Ovary (tissue), 3 donors: Measurements from ENCODE around the gene C1QA.

Experiments used
- EP300 ChIP-seq: sonication (generic); formaldehyde crosslinking; IDR thresholded peaks from one replicate; pipeline ENCODE4 v1.6.1; 2017; ENCODE audit warnings: antibody characterized with exemption
- POLR2A ChIP-seq: fragments of 450-650 bp; IDR thresholded peaks from one replicate; pipeline ENCODE4 v1.6.1; 2017; ENCODE audit warnings: antibody characterized with exemption, mild to moderate bottlenecking, moderate library complexity
- TF ChIP-seq, protein P1 (sequence below), 3 donors: fragments of 450-650 bp in 2 of 3; fragments of 200-600 bp in 1 of 3; IDR thresholded peaks; one replicate each; pipeline versions ENCODE4 v1.5.1 to v1.8.0; 2016 to 2022; ENCODE audit warnings: antibody characterized with exemption in 3 of 3, mild to moderate bottlenecking in 1 of 3
- donor health status: DM: no; HTN: no; CAD: no.

GRCh38 chr1:22688466-22688865 is 52.0 kb downstream of the C1QA start:
- TF ChIP-seq, protein P1, sequence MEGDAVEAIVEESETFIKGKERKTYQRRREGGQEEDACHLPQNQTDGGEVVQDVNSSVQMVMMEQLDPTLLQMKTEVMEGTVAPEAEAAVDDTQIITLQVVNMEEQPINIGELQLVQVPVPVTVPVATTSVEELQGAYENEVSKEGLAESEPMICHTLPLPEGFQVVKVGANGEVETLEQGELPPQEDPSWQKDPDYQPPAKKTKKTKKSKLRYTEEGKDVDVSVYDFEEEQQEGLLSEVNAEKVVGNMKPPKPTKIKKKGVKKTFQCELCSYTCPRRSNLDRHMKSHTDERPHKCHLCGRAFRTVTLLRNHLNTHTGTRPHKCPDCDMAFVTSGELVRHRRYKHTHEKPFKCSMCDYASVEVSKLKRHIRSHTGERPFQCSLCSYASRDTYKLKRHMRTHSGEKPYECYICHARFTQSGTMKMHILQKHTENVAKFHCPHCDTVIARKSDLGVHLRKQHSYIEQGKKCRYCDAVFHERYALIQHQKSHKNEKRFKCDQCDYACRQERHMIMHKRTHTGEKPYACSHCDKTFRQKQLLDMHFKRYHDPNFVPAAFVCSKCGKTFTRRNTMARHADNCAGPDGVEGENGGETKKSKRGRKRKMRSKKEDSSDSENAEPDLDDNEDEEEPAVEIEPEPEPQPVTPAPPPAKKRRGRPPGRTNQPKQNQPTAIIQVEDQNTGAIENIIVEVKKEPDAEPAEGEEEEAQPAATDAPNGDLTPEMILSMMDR (IDR thresholded peaks at IDR 0.05), result no peak
- TF ChIP-seq POLR2A, result no peak
- no peak for TF ChIP-seq EP300
